ENCODE results near the gene ZNF467.
A peak's percentile ranks its signal among the peaks of the same experiment; 100 is the strongest.

ZNF467 gene

DNA sequence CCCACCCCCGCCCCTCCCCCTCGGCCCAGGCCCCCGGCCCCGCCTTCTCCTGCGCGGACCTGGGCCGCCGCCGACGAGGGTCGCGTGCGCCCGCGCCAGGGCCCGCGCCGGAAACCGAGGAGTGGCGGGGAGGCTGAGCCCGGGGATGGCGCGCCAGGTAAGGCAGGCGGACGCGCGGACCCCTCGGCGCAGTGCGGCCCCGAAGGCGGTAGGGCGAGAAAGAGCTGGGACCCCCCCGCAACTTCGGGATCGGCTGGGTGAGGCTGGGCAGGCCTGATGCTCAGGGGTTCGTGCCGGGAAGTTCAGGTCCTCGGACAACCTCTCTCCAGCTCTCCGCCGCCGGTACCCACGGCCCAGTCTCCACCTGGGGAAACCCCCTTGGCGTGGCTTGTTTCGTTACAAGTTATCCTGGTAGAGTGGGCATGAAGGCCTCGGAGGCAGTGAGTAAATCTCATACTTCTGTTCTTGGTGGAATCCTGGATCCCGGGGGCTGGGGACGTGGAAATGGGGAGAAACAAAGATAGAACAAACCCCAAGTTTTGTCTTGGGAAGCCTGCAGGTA lies 58.4 kb downstream of the ZNF467 start:
- peaks cover 0 to 12% (median 5%) of the 10 kb centered on the region in 4 experiments for H3K36me3 ChIP-seq (ENCODE audit: control insufficient read depth in 4 of 4, insufficient read depth in 4 of 4, low read length in 3 of 4)
- peaks cover 0 to 4% (median 0%) of the 10 kb centered on the region in 5 experiments for H3K27me3 ChIP-seq (replicated peaks in 2 of 5; ENCODE audit: control insufficient read depth in 4 of 5, insufficient read depth in 5 of 5, low read length in 4 of 5)
- peaks cover 0 to 25% (median 22%) of the 10 kb centered on the region in 4 experiments for H3K4me1 ChIP-seq (ENCODE audit: control extremely low read depth in 1 of 4, control insufficient read depth in 4 of 4, insufficient read depth in 4 of 4, low read length in 3 of 4)
- ChIA-PET CTCF (no interaction called here), POLR2A (interaction anchor here (0.7 kb wide), 1 partner anchor 61 kb away, joined by 5 read pairs; no protein-coding TSS in a partner anchor)
- H3K9me3 ChIP-seq (ENCODE audit: control extremely low read depth in 1 of 5, control insufficient read depth in 4 of 5, insufficient read depth in 2 of 5, low read depth in 1 of 5, low read length in 4 of 5): peaks cover 2 to 14% (median 8%) of the 10 kb centered on the region in 5 experiments
- DNase-seq: peak; percentile 14 to 62 (median 51)
- peak overlapping the region; percentile 61 to 89 (median 73) for H3K4me3 ChIP-seq (ENCODE audit: control insufficient read depth in 1 of 7, extremely low read depth in 1 of 7, insufficient read depth in 4 of 7, low read depth in 2 of 7, low read length in 6 of 7)
- under 1% methylated on average over 38 of the region's 48 CpGs for WGBS (ENCODE audit: insufficient coverage)
- H3K27ac ChIP-seq (ENCODE audit: insufficient read depth in 1 of 2, low read depth in 1 of 2, low read length in 2 of 2, poor library complexity in 1 of 2, severe bottlenecking in 2 of 2): peak overlapping the region in 1 of 2 experiments; percentile 72

Measured in common myeloid progenitor, CD34-positive (primary cell).